Epithelial cell of proximal tubule (primary cell): ENCODE results near the gene P3H2. TPM values are rescaled to one million over a fixed set of nuclear protein-coding genes. Genes with fewer than 3 reads are reported as not detected.
A peak's percentile ranks its signal among the peaks of the same experiment; 100 is the strongest.

Source experiments
- DNase-seq: peaks from one replicate; pipeline ENCODE4 v3.0.0-alpha.2; 2011; ENCODE audit warnings: low read depth
- H3K4me3 ChIP-seq: 2 replicates; pipeline ENCODE4 v1.5.1; 2011; ENCODE audit warnings: low read depth, mild to moderate bottlenecking, low read length
- total RNA-seq: library from RNA; depleted of rRNA; stranded (reverse); fragments of >200 nt; gene quantifications from 2 replicates; pipeline ENCODE4 v1.2.3, GENCODE V29; 2015
- TF ChIP-seq, protein P1 (sequence below): conservative IDR thresholded peaks from 2 replicates; pipeline ENCODE4 v1.5.1; 2012; ENCODE audit warnings: low read depth, mild to moderate bottlenecking, low read length

P3H2 gene
- total RNA-seq, 1 donor from 2014 or later, result 107 TPM

- TF ChIP-seq, protein P1, sequence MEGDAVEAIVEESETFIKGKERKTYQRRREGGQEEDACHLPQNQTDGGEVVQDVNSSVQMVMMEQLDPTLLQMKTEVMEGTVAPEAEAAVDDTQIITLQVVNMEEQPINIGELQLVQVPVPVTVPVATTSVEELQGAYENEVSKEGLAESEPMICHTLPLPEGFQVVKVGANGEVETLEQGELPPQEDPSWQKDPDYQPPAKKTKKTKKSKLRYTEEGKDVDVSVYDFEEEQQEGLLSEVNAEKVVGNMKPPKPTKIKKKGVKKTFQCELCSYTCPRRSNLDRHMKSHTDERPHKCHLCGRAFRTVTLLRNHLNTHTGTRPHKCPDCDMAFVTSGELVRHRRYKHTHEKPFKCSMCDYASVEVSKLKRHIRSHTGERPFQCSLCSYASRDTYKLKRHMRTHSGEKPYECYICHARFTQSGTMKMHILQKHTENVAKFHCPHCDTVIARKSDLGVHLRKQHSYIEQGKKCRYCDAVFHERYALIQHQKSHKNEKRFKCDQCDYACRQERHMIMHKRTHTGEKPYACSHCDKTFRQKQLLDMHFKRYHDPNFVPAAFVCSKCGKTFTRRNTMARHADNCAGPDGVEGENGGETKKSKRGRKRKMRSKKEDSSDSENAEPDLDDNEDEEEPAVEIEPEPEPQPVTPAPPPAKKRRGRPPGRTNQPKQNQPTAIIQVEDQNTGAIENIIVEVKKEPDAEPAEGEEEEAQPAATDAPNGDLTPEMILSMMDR, result no peak
These were observed 56.0 kb downstream of the P3H2 start for GRCh38 chr3:190064659-190065058.

DNA sequence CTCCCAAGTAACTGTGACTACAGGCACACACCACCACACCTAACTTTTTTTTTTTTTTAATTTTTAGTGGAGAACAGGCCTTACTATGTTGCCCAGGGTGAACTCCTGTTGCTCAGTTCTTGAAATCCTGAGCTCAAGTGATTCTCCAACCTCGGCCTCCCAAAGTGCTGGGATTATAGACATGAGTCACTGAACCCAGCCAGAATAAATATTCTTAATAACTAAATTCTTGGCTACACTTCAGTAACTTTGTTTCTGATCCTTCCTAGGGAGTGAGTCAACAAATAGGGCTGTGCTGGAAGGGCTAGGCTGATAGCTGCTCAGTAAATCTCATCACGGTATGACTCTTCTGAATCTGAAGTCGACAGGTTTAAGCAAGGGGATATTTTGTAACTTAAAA lies 56.6 kb downstream of the P3H2 start:
- TF ChIP-seq, protein P1, result no peak
- no peak overlapping the region for H3K4me3 ChIP-seq
- peak; percentile 71 for DNase-seq

More at GRCh38 chr3:190064659-190065058, 56.0 kb downstream of the P3H2 start:
- DNase-seq, result no peak
- H3K4me3 ChIP-seq, result no peak overlapping the region

- no peak for DNase-seq
- H3K4me3 ChIP-seq, result no peak overlapping the region
- TF ChIP-seq, protein P1, result no peak
These were observed 57.2 kb downstream of the P3H2 start for GRCh38 chr3:190063490-190063889.

DNA sequence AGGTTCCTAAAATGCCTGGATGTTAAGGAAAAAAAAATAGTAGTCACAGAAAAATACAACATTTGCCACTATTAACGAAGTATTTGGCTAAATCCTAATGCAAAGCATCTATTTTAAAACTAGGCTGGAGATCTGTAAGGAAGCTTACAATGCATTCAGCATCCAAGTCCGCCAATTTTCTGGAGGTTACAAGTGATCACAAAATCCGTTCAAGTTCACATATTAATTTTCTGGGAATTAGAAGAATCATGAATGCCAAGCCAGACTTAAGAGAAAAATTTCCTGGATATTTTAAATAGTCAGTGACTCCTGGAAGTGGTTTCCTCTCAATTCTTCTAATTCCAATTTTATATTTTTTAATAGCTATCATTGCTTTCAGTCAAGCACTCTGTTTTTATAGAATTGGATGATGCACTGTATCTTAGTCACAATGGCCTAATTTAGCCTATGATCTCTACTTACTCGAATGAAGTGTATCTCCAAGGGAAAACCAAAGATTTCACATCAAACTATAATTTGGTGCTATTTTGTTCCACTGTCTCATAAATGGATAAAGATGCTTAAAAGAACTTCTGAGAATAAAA lies 60.4 kb downstream of the P3H2 start:
- no peak for DNase-seq
- TF ChIP-seq, protein P1, result no peak
- no peak overlapping the region for H3K4me3 ChIP-seq

- H3K4me3 ChIP-seq, result no peak overlapping the region
- TF ChIP-seq, protein P1, result no peak
- no peak for DNase-seq
These were observed 61.5 kb downstream of the P3H2 start for GRCh38 chr3:190059242-190059590.

DNA sequence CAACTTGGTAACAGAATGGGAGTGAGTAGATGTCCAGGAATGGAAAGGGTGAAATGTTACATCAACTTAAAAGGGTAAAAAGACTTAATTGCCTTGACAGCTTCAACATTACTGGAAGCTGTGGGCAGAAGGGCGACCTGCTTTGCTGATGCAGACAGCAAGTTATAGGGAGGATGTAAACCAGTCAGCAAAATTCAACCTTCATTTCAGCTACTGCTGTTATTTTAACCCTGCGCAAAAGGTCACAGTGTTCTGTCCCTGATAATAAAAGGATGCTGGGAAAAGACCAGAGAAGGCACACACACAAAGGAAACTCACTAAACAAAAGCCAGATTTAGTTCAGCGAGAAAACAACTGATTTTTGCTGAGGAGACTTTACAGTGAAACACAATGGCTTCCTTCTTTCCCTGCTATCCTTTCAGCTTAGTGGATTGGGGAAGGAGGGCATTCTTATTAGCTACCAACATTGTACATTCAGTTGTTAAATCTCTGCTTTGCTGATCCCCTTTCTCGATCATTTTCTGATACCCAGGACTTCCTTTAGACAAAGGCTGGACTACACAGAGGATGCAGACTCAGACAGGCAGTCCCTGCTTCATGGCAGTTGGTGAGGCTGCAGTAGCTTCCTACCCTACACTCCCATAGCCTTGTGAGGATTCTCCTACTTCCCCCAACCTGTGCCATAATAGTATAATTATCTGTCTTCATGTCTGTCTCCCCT lies 62.0 kb downstream of the P3H2 start:
- TF ChIP-seq, protein P1, result no peak
- DNase-seq, result no peak
- no peak overlapping the region for H3K4me3 ChIP-seq

GRCh38 chr3:190056742-190057141 lies 64.0 kb downstream of the P3H2 start:
- H3K4me3 ChIP-seq, result no peak overlapping the region
- TF ChIP-seq, protein P1, result no peak
- DNase-seq, result no peak
